ENCODE results near the gene MORC3.
"Not testable (repeated sequence)": the region's sequence is repeated elsewhere in the genome, so short reads cannot be mapped to it uniquely, and the experiment has no call there.

The MORC3 gene

DNA sequence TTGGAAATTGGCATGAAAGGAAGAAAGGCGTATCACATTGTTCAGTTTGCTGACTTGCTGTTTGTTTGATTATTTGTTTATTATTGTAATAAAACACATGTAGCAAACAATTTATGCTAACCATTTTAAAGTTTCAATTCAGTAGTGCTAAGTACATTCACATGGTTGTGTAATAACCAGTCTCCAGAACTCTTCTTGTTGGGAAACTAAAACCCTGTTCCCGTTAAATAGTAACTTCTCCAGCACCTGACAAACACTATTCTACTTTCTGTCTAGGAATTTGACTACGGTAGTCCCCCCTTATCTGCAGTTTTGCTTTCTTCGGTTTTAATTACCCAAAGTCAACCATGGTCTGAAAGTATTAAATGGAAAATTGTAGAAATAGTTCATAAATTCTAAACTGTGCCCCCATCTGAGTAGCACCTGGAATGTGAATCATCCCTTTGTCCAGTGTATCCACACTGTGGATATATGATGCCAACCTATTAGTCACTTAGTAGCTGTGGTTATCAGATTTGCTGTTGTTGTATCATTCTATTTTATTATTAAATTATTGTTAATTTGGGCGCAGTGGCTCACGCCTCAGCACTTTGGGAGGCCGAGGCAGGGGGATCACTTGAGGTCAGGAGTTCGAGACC is 5.5 kb downstream of the MORC3 start:
- no peak overlapping the region for H3K4me2 ChIP-seq
- H3K4me3 ChIP-seq (IDR thresholded peaks at IDR 0.05; ENCODE audit: insufficient read depth, low read depth, low read length): no peak overlapping the region
- no peaks in the 10 kb centered on the region; the same call in 1 of the 2 replicates for H4K20me1 ChIP-seq (ENCODE audit: insufficient read depth)
- no peak overlapping the region for H2AFZ ChIP-seq (ENCODE audit: low read depth)
- H3K79me2 ChIP-seq (ENCODE audit: insufficient read depth, low read depth): peaks cover 80% of the 10 kb centered on the region
- no peak overlapping the region for H3K27ac ChIP-seq
- peaks cover 13% of the 10 kb centered on the region for H3K4me1 ChIP-seq (ENCODE audit: low read depth, poor library complexity, severe bottlenecking)
- H3K9ac ChIP-seq: no peak overlapping the region
- H3K36me3 ChIP-seq (ENCODE audit: insufficient read depth): no peaks in the 10 kb centered on the region
- TF ChIP-seq, protein P1, sequence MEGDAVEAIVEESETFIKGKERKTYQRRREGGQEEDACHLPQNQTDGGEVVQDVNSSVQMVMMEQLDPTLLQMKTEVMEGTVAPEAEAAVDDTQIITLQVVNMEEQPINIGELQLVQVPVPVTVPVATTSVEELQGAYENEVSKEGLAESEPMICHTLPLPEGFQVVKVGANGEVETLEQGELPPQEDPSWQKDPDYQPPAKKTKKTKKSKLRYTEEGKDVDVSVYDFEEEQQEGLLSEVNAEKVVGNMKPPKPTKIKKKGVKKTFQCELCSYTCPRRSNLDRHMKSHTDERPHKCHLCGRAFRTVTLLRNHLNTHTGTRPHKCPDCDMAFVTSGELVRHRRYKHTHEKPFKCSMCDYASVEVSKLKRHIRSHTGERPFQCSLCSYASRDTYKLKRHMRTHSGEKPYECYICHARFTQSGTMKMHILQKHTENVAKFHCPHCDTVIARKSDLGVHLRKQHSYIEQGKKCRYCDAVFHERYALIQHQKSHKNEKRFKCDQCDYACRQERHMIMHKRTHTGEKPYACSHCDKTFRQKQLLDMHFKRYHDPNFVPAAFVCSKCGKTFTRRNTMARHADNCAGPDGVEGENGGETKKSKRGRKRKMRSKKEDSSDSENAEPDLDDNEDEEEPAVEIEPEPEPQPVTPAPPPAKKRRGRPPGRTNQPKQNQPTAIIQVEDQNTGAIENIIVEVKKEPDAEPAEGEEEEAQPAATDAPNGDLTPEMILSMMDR (conservative IDR thresholded peaks at IDR 0.05; ENCODE audit: low read depth, low read length): no peak
- no peaks in the 10 kb centered on the region for H3K27me3 ChIP-seq (ENCODE audit: insufficient read depth, low read depth)

DNA sequence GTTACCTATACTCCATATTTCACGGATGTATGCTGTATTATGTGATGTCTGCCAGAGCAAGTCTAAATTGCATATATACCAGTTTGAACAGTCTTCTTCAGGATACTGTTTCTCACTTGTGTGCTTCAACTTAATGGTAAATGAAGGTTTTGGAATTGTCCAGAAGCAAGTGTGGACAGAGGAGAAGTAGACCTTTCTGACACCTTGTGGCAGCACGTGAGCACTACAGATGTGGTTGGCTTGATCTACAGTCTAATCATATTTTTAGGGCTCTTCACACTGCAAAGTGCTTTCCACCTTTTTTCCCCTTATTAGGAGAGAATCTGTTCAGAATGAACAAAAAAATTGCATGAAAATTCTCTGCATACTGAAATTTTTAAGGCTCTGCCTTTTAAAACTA is 10.9 kb downstream of the MORC3 start:
- Histone ChIP-seq H3K9ac (no peak overlapping the region), H3K79me2 (ENCODE audit: insufficient read depth, low read depth) (peaks cover 35% of the 10 kb centered on the region), H4K20me1 (ENCODE audit: insufficient read depth) (no peaks in the 10 kb centered on the region; the same call in 1 of the 2 replicates), H3K27ac (no peak overlapping the region), H3K36me3 (ENCODE audit: insufficient read depth) (no peaks in the 10 kb centered on the region), H3K4me3 (IDR thresholded peaks at IDR 0.05; ENCODE audit: insufficient read depth, low read depth, low read length) (no peak overlapping the region), H3K4me1 (ENCODE audit: low read depth, poor library complexity, severe bottlenecking) (peaks cover 4% of the 10 kb centered on the region), H2AFZ (ENCODE audit: low read depth) (no peak overlapping the region), H3K27me3 (ENCODE audit: insufficient read depth, low read depth) (no peaks in the 10 kb centered on the region), H3K4me2 (no peak overlapping the region)
- TF ChIP-seq, protein P1 (conservative IDR thresholded peaks at IDR 0.05; ENCODE audit: low read depth, low read length): peak; percentile 86

DNA sequence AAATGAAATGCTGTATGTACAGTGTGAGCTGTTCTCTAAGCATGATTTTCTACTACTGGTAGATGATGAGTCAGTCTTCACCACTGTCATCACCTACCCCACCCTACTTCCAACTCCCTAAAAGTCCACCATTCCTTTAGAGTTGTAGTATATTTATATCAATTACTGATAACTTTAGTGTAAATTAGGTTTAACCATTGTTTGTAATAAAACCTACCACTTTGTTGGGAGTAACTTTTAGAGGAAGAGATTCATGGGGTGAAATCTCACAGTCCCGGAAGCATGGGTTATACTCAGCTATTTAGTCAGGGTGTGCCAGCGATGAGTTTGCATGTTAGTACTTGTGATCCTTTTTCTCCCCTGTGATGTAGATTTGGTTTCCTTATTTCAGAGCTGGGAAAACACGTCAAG is 17.1 kb downstream of the MORC3 start:
- Histone ChIP-seq H3K27ac (no peak overlapping the region), H3K36me3 (ENCODE audit: insufficient read depth) (no peaks in the 10 kb centered on the region), H3K9ac (no peak overlapping the region), H3K4me3 (IDR thresholded peaks at IDR 0.05; ENCODE audit: insufficient read depth, low read depth, low read length) (no peak overlapping the region), H4K20me1 (ENCODE audit: insufficient read depth) (no peaks in the 10 kb centered on the region), H2AFZ (ENCODE audit: low read depth) (no peak overlapping the region), H3K4me2 (no peak overlapping the region), H3K4me1 (ENCODE audit: low read depth, poor library complexity, severe bottlenecking) (no peaks in the 10 kb centered on the region), H3K27me3 (ENCODE audit: insufficient read depth, low read depth) (no peaks in the 10 kb centered on the region), H3K79me2 (ENCODE audit: insufficient read depth, low read depth) (peaks cover 8% of the 10 kb centered on the region; the same call in 1 of the 2 replicates)
- TF ChIP-seq, protein P1 (conservative IDR thresholded peaks at IDR 0.05; ENCODE audit: low read depth, low read length): no peak

DNA sequence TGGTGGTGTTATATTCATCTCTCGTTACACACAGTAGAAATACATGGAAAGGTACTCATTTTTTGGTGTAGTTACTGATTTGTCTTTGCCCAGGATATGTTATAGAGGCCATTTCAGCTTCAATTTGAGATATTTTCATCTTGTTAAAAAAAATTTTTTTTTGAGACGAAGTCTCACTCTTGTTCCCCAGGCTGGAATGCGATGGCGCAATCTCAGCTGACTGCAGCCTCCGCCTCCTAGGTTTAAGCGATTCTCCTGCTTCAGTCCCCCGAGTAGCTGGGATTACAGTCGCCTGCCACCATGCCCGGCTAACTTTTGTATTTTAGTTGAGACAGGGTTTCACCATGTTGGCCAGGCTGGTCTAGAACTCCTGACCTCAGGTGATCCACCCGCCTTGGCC is 19.0 kb downstream of the MORC3 start:
- no peaks in the 10 kb centered on the region for H3K36me3 ChIP-seq (ENCODE audit: insufficient read depth)
- no peak overlapping the region for H2AFZ ChIP-seq (ENCODE audit: low read depth)
- no peak overlapping the region for H3K4me2 ChIP-seq
- no peak overlapping the region for H3K9ac ChIP-seq
- H3K79me2 ChIP-seq (ENCODE audit: insufficient read depth, low read depth): no peaks in the 10 kb centered on the region
- H3K27me3 ChIP-seq (ENCODE audit: insufficient read depth, low read depth): no peaks in the 10 kb centered on the region
- H3K4me1 ChIP-seq (ENCODE audit: low read depth, poor library complexity, severe bottlenecking): no peaks in the 10 kb centered on the region
- no peaks in the 10 kb centered on the region for H4K20me1 ChIP-seq (ENCODE audit: insufficient read depth)
- H3K4me3 ChIP-seq (IDR thresholded peaks at IDR 0.05; ENCODE audit: insufficient read depth, low read depth, low read length): no peak overlapping the region
- no peak overlapping the region for H3K27ac ChIP-seq
- TF ChIP-seq, protein P1 (conservative IDR thresholded peaks at IDR 0.05; ENCODE audit: low read depth, low read length): no peak

DNA sequence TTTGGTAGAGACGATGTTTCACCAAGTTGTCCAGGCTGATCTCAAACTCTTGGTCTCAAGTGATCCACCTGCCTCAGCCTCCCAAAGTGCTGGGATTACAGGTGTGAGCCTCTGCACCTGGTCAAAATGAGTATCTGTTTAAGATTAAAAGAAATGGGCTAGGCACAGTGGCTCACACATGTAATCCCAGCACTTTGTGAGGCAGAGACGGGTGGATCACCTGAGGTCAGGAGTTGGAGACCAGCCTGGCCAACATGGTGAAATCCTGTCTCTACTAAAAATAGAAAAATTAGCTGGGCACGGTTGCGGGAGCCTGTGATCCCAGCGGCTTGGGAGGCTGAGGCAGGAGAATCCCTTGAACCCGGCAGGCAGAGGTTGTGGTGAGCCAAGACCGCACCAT is 22.6 kb downstream of the MORC3 start:
- H3K36me3 ChIP-seq (ENCODE audit: insufficient read depth); H3K4me1 ChIP-seq (ENCODE audit: low read depth, poor library complexity, severe bottlenecking); H3K27ac ChIP-seq; H3K4me3 ChIP-seq (IDR thresholded peaks at IDR 0.05; ENCODE audit: insufficient read depth, low read depth, low read length); H4K20me1 ChIP-seq (ENCODE audit: insufficient read depth); H3K9ac ChIP-seq; H3K27me3 ChIP-seq (ENCODE audit: insufficient read depth, low read depth); H2AFZ ChIP-seq (ENCODE audit: low read depth); H3K79me2 ChIP-seq (ENCODE audit: insufficient read depth, low read depth); H3K4me2 ChIP-seq: not testable (repeated sequence)
